HL-60 (cell line): ENCODE results near the gene ARL2BP.

Experiments
- DNase-seq, 2 experiments: peaks; one replicate each; pipeline ENCODE4 v3.0.0-alpha.2; 2010 to 2020; ENCODE audit warnings: low read depth in 1 of 2, low spot score in 1 of 2
- H3K27ac ChIP-seq: fragments of 250-450 bp; sonication (Bioruptor Pico); replicated peaks from 2 replicates; pipeline ENCODE4 v1.5.1; 2020; ENCODE audit warnings: mild to moderate bottlenecking, moderate library complexity
- H3K27me3 ChIP-seq: fragments of 250-450 bp; sonication (Bioruptor Pico); 2 replicates; pipeline ENCODE4 v1.5.1; 2021; ENCODE audit warnings: mild to moderate bottlenecking, moderate library complexity; ENCODE audit not compliant: insufficient read depth, poor library complexity, severe bottlenecking
- H3K4me3 ChIP-seq: replicated peaks from 2 replicates; pipeline ENCODE4 v1.5.1; 2011; ENCODE audit warnings: mild to moderate bottlenecking, control low read depth, low read length; ENCODE audit not compliant: insufficient read depth
- CTCF ChIP-seq: IDR thresholded peaks from one replicate; pipeline ENCODE4 v1.5.1; 2011; ENCODE audit warnings: low read length, control low read depth, inconsistent platforms; ENCODE audit not compliant: insufficient read depth
- GABPA ChIP-seq: IDR thresholded peaks from 2 replicates; pipeline ENCODE4 v1.6.1; 2012; ENCODE audit warnings: low read depth
- POLR2AphosphoS5 ChIP-seq: IDR thresholded peaks from 2 replicates; pipeline ENCODE4 v1.6.1; 2012; ENCODE audit warnings: low read depth
- REST ChIP-seq: IDR thresholded peaks from 2 replicates; pipeline ENCODE4 v1.6.1; 2012; ENCODE audit warnings: low read depth; ENCODE audit not compliant: insufficient replicate concordance
- SPI1 ChIP-seq: IDR thresholded peaks from 2 replicates; pipeline ENCODE4 v1.6.1; 2012; ENCODE audit warnings: low read depth, mild to moderate bottlenecking, borderline replicate concordance

ARL2BP gene

GRCh38 chr16:57271063-57271345, 25.9 kb downstream of the ARL2BP start:
- TF ChIP-seq CTCF (no peak), REST (no peak), SPI1 (no peak)
- Histone ChIP-seq H3K27me3 (no peaks in the 10 kb centered on the region), H3K27ac (no peak overlapping the region), H3K4me3 (no peak overlapping the region)
- DNase-seq, result no peak

GRCh38 chr16:57271867-57272495, 26.9 kb downstream of the ARL2BP start:
- H3K27me3 ChIP-seq, result no peaks in the 10 kb centered on the region
- no peak for DNase-seq
- H3K27ac ChIP-seq, result no peak overlapping the region
- no peak overlapping the region for H3K4me3 ChIP-seq
- TF ChIP-seq SPI1 (no peak), CTCF (no peak), GABPA (no peak), POLR2AphosphoS5 (no peak), REST (no peak)

- Histone ChIP-seq H3K4me3 (no peak overlapping the region), H3K27ac (no peak overlapping the region), H3K27me3 (no peaks in the 10 kb centered on the region)
- no peak for TF ChIP-seq POLR2AphosphoS5
- TF ChIP-seq REST, result no peak
- no peak for TF ChIP-seq SPI1
- no peak for TF ChIP-seq CTCF
- no peak for TF ChIP-seq GABPA
- no peak for DNase-seq
Observed at GRCh38 chr16:57273359-57273758, 28.3 kb downstream of the ARL2BP start.
